Brain microvascular endothelial cell (primary cell): ENCODE results near the gene DCLK1.

Experiments used
- DNase-seq: peaks from one replicate; pipeline ENCODE4 v3.0.0-alpha.2; 2020
- H3K27ac ChIP-seq: fragments of 250-450 bp; sonication (Bioruptor Pico); 2 replicates; pipeline ENCODE4 v1.5.1; 2020; ENCODE audit warnings: mild to moderate bottlenecking, moderate library complexity
- H3K27me3 ChIP-seq: fragments of 250-450 bp; sonication (Bioruptor Pico); replicated peaks from 2 replicates; pipeline ENCODE4 v1.5.1; 2020; ENCODE audit warnings: mild to moderate bottlenecking
- H3K36me3 ChIP-seq: fragments of 250-450 bp; sonication (Bioruptor Pico); replicated peaks from 2 replicates; pipeline ENCODE4 v1.5.1; 2020; ENCODE audit warnings: mild to moderate bottlenecking
- H3K4me3 ChIP-seq: 2 replicates; pipeline ENCODE4 v1.5.1; 2011; ENCODE audit warnings: low read depth, mild to moderate bottlenecking, control low read depth, low read length, moderate library complexity
- CTCF ChIP-seq: IDR thresholded peaks from 2 replicates; pipeline ENCODE4 v1.5.1; 2011; ENCODE audit warnings: low read depth, mild to moderate bottlenecking, moderate library complexity, low read length, control low read depth, inconsistent platforms; ENCODE audit errors: missing control alignments
- in situ Hi-C: cut with HindIII; loops from 2 replicates; pipeline ENCODE4 v1.10.0; 2017; ENCODE audit warnings: low sequenced_read_pairs, low pct_ligation_motif_present

Gene DCLK1

GRCh38 chr13:35855531-35856019, 275.6 kb downstream of the DCLK1 start:
- Histone ChIP-seq H3K4me3 (no peak overlapping the region), H3K27me3 (no peaks in the 10 kb centered on the region), H3K36me3 (no peaks in the 10 kb centered on the region), H3K27ac (no peak overlapping the region)
- no peak for DNase-seq
- in situ Hi-C loops, result no loop called here
- no peak for TF ChIP-seq CTCF

- Histone ChIP-seq H3K36me3 (no peaks in the 10 kb centered on the region), H3K27ac (no peak overlapping the region), H3K4me3 (no peak overlapping the region), H3K27me3 (no peaks in the 10 kb centered on the region)
- no peak for DNase-seq
- no peak for TF ChIP-seq CTCF
- in situ Hi-C loops, result no loop called here
Measured at GRCh38 chr13:35854286-35854685, 276.9 kb downstream of the DCLK1 start.

- in situ Hi-C loops, result no loop called here
- DNase-seq, result no peak
Measured at GRCh38 chr13:35851881-35852280, 279.3 kb downstream of the DCLK1 start.

GRCh38 chr13:35851356-35851755, 279.8 kb downstream of the DCLK1 start:
- in situ Hi-C loops, result no loop called here
- no peak for TF ChIP-seq CTCF
- no peaks in the 10 kb centered on the region for H3K27me3 ChIP-seq
- no peak for DNase-seq
- H3K36me3 ChIP-seq, result no peaks in the 10 kb centered on the region
- H3K27ac ChIP-seq, result no peak overlapping the region
- H3K4me3 ChIP-seq, result no peak overlapping the region

More at GRCh38 chr13:35851881-35852280, 279.3 kb downstream of the DCLK1 start:
- Histone ChIP-seq H3K27me3 (no peaks in the 10 kb centered on the region), H3K27ac (no peak overlapping the region), H3K36me3 (no peaks in the 10 kb centered on the region), H3K4me3 (no peak overlapping the region)
- TF ChIP-seq CTCF, result no peak

- Histone ChIP-seq H3K27ac (no peak overlapping the region), H3K27me3 (no peaks in the 10 kb centered on the region), H3K4me3 (no peak overlapping the region), H3K36me3 (no peaks in the 10 kb centered on the region)
- no peak for DNase-seq
- no peak for TF ChIP-seq CTCF
- in situ Hi-C loops, result no loop called here
Measured at GRCh38 chr13:35850569-35850968, 280.6 kb downstream of the DCLK1 start.

- in situ Hi-C loops, result no loop called here
- Histone ChIP-seq H3K27ac (no peak overlapping the region), H3K27me3 (no peaks in the 10 kb centered on the region), H3K36me3 (no peaks in the 10 kb centered on the region), H3K4me3 (no peak overlapping the region)
- DNase-seq, result no peak
- TF ChIP-seq CTCF, result no peak
Measured at GRCh38 chr13:35849256-35849644, 281.9 kb downstream of the DCLK1 start.
